ENCODE results near the gene TTBK1. TPM values are rescaled to one million over a fixed set of nuclear protein-coding genes. Genes with fewer than 3 reads are reported as not detected.

The TTBK1 gene
- total and polyA plus RNA-seq, 4 donors: 0.05 to 0.31 (median 0.12) TPM

DNA sequence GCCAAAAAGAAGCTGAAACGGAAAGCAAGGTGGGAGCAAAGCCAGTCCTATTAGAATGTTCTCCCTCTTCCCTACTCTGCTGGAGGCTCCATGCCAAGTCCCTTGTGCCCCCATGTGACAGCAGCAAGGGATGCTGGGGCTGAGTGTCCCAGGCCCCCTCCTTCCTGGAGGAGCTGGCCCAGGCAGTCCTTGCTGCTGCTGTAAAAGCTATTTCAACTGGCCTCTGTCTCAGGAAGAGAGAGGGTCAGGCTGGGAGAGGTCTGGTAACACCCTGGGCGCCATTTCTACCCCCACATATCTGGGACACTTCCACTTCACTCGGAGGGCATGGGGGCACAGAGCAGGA lies 25.0 kb downstream of the TTBK1 start:
- peak overlapping the region in 1 of 2 donors; percentile 62 for H3K27ac ChIP-seq (ENCODE audit: low read depth in 1 of 2, low read length in 1 of 2)
- ATAC-seq (ENCODE audit: insufficient read depth, low FRiP score) (no peak), DNase-seq (peak; percentile 80 to 85 (median 84))
- WGBS, 2 donors: 65 to 71% methylated on average over 3 of the region's 3 CpGs
- peaks cover 0 to 32% (median 13%) of the 10 kb centered on the region in 5 donors for H3K4me1 ChIP-seq (ENCODE audit: control insufficient read depth in 5 of 5, insufficient read depth in 5 of 5, low read length in 5 of 5)
- no peaks in the 10 kb centered on the region for H3K9me3 ChIP-seq (ENCODE audit: control insufficient read depth in 4 of 4, insufficient read depth in 3 of 4, low read length in 3 of 4)
- TF ChIP-seq, protein P1, sequence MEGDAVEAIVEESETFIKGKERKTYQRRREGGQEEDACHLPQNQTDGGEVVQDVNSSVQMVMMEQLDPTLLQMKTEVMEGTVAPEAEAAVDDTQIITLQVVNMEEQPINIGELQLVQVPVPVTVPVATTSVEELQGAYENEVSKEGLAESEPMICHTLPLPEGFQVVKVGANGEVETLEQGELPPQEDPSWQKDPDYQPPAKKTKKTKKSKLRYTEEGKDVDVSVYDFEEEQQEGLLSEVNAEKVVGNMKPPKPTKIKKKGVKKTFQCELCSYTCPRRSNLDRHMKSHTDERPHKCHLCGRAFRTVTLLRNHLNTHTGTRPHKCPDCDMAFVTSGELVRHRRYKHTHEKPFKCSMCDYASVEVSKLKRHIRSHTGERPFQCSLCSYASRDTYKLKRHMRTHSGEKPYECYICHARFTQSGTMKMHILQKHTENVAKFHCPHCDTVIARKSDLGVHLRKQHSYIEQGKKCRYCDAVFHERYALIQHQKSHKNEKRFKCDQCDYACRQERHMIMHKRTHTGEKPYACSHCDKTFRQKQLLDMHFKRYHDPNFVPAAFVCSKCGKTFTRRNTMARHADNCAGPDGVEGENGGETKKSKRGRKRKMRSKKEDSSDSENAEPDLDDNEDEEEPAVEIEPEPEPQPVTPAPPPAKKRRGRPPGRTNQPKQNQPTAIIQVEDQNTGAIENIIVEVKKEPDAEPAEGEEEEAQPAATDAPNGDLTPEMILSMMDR (IDR thresholded peaks at IDR 0.05; ENCODE audit: control extremely low read depth, extremely low read depth): no peak
- H3K4me3 ChIP-seq: no peak overlapping the region
- H3K9ac ChIP-seq (ENCODE audit: insufficient read depth in 1 of 2, low read length in 2 of 2): no peak overlapping the region
- no peaks in the 10 kb centered on the region for H3K36me3 ChIP-seq (ENCODE audit: control insufficient read depth in 4 of 4, insufficient read depth in 4 of 4, low read length in 4 of 4)
- peaks cover 0 to 3% (median 0%) of the 10 kb centered on the region in 3 donors for H3K27me3 ChIP-seq (ENCODE audit: control insufficient read depth in 3 of 3, insufficient read depth in 3 of 3, low read length in 2 of 3)

DNA sequence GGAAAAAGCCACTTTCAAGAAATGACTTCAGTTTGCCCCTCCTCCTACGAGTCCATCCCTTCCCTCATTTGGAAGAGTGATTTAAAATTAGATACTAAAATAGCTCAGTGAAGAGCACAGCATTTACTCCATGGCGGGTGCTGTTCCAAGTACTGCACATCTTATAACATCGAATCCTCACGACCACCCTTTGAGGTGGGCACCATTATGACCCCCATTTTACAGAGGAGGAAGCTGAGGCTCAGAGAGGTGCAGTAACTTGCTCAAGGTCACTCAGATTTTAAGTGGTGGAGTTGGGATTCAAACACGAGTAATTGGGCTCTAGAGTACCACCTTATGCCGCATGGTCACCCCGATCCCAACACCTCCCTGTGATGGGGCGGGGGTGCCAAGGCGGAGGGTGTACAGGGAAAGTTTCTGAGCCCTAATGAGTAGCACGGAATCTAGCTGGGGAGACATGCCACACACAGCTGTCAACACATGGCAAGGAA lies 25.5 kb downstream of the TTBK1 start:
- Histone ChIP-seq H3K9me3 (ENCODE audit: control insufficient read depth in 4 of 4, insufficient read depth in 3 of 4, low read length in 3 of 4) (no peaks in the 10 kb centered on the region), H3K36me3 (ENCODE audit: control insufficient read depth in 4 of 4, insufficient read depth in 4 of 4, low read length in 4 of 4) (no peaks in the 10 kb centered on the region), H3K27me3 (ENCODE audit: control insufficient read depth in 3 of 3, insufficient read depth in 3 of 3, low read length in 2 of 3) (peaks cover 0 to 3% (median under 1%) of the 10 kb centered on the region in 3 donors), H3K4me3 (no peak overlapping the region), H3K27ac (ENCODE audit: low read depth in 1 of 2, low read length in 1 of 2) (peak overlapping the region in 1 of 2 donors; percentile 62), H3K9ac (ENCODE audit: insufficient read depth in 1 of 2, low read length in 2 of 2) (no peak overlapping the region), H3K4me1 (ENCODE audit: control insufficient read depth in 5 of 5, insufficient read depth in 5 of 5, low read length in 5 of 5) (peaks cover 0 to 32% (median 13%) of the 10 kb centered on the region in 5 donors)
- WGBS, 2 donors: 75 to 77% methylated on average over 10 of the region's 10 CpGs
- no peak for DNase-seq
- no peak for ATAC-seq (ENCODE audit: insufficient read depth, low FRiP score)
- TF ChIP-seq, protein P1 (IDR thresholded peaks at IDR 0.05; ENCODE audit: control extremely low read depth, extremely low read depth): no peak

DNA sequence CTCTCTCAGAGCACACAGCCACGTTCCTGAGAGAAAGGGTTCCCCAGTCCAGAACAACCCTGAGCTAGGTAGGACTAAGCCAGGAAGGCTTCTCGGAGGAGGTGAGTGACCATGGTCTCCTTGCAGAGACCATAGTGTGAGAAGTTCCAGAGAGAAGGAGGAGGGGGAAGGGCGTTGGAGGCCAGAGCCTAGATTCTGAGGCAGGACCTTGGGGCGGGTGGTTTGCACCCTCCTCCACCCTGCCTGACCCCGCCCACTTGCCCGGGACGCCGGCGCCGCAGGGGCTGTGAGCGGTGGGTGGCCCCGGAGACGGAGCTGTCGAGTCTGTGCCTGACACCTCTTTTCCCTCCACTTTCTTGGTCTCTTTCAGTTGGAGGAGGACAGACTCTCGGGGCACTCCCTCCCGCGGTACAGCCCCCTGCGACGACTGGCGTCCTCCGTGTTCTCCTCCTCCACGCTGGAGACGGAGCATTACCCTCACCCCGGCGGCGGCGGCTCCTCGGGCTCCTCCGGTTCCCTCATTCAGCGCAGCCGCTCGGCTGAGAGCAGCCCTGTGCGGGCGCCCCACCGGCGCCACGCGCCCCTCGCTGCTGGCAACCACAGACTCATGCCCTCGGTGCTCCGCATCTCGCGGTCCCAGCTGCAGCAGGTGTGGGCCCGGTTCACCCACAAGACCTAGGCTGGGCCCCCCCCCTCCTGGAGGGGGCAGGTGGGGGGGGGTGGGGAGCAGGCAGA lies 26.2 kb downstream of the TTBK1 start:
- TF ChIP-seq, protein P1 (IDR thresholded peaks at IDR 0.05; ENCODE audit: control extremely low read depth, extremely low read depth): no peak
- H3K36me3 ChIP-seq (ENCODE audit: control insufficient read depth in 4 of 4, insufficient read depth in 4 of 4, low read length in 4 of 4): no peaks in the 10 kb centered on the region
- no peaks in the 10 kb centered on the region for H3K9me3 ChIP-seq (ENCODE audit: control insufficient read depth in 4 of 4, insufficient read depth in 3 of 4, low read length in 3 of 4)
- no peak overlapping the region for H3K4me3 ChIP-seq
- peaks cover 0 to 6% (median 6%) of the 10 kb centered on the region in 3 donors for H3K27me3 ChIP-seq (ENCODE audit: control insufficient read depth in 3 of 3, insufficient read depth in 3 of 3, low read length in 2 of 3)
- peak; percentile 62 to 74 (median 68) for DNase-seq
- 6 to 9% methylated on average over 44 of the region's 44 CpGs for WGBS, 2 donors
- H3K9ac ChIP-seq (ENCODE audit: insufficient read depth in 1 of 2, low read length in 2 of 2): no peak overlapping the region
- no peak overlapping the region for H3K27ac ChIP-seq (ENCODE audit: low read depth in 1 of 2, low read length in 1 of 2)
- ATAC-seq (ENCODE audit: insufficient read depth, low FRiP score): no peak
- peaks cover 0 to 32% (median 13%) of the 10 kb centered on the region in 5 donors for H3K4me1 ChIP-seq (ENCODE audit: control insufficient read depth in 5 of 5, insufficient read depth in 5 of 5, low read length in 5 of 5)

Data from lung (tissue), 12 donors.